Keratinocyte (primary cell): ENCODE measurements around the gene PRELID3B. TPM values are rescaled to one million over a fixed set of nuclear protein-coding genes. Genes with fewer than 3 reads are reported as not detected.

Source experiments
- DNase-seq: peaks from one replicate; pipeline ENCODE4 v3.0.0-alpha.2; 2011; ENCODE audit warnings: low read depth, missing footprints, low spot score
- FAIRE-seq: peaks from 2 replicates; lab custom pipeline; 2011; peaks lifted over from hg19 to GRCh38; lab: Jason Lieb, UNC
- H2AFZ ChIP-seq: 2 replicates; pipeline ENCODE4 v1.6.0; 2012; ENCODE audit warnings: low read length, control low read depth, inconsistent platforms; ENCODE audit not compliant: control insufficient read depth
- H3K27ac ChIP-seq: 2 replicates; pipeline ENCODE4 v1.5.1; 2011; ENCODE audit warnings: low read length; ENCODE audit not compliant: control insufficient read depth, insufficient read depth
- H3K27me3 ChIP-seq: 3 replicates; pipeline ENCODE4 v1.6.0; 2011; ENCODE audit warnings: low read length; ENCODE audit not compliant: control insufficient read depth, insufficient read depth; ENCODE audit errors: extremely low read depth
- H3K36me3 ChIP-seq, 2 experiments: 2 replicates in 1 of 2; 3 replicates in 1 of 2; pipeline ENCODE4 v1.5.1; 2011; ENCODE audit warnings: low read length in 2 of 2, mild to moderate bottlenecking in 1 of 2; ENCODE audit not compliant: control insufficient read depth in 2 of 2, insufficient read depth in 2 of 2; ENCODE audit errors: extremely low read depth in 1 of 2
- H3K4me1 ChIP-seq: 3 replicates; pipeline ENCODE4 v1.5.1; 2011; ENCODE audit warnings: low read length; ENCODE audit not compliant: control insufficient read depth, insufficient read depth; ENCODE audit errors: extremely low read depth
- H3K4me2 ChIP-seq: 3 replicates; pipeline ENCODE4 v1.6.0; 2011; ENCODE audit warnings: low read depth, low read length; ENCODE audit not compliant: control insufficient read depth, insufficient read depth; ENCODE audit errors: extremely low read depth
- H3K4me3 ChIP-seq, 3 experiments: fragments of 200-600 bp in 1 of 3; sonication (generic) in 1 of 3; 2 replicates in 2 of 3; 3 replicates in 1 of 3; pipeline ENCODE4 v1.5.1; 2011 to 2016; ENCODE audit warnings: low read length in 3 of 3, mild to moderate bottlenecking in 3 of 3, control low read depth in 2 of 3, inconsistent platforms in 1 of 3, low read depth in 1 of 3, mixed read lengths in 1 of 3, mixed run types in 1 of 3, moderate library complexity in 1 of 3; ENCODE audit not compliant: control insufficient read depth in 2 of 3, insufficient read depth in 2 of 3; ENCODE audit errors: extremely low read depth in 1 of 3
- H3K79me2 ChIP-seq: 2 replicates; pipeline ENCODE4 v1.6.0; 2012; ENCODE audit warnings: low read length; ENCODE audit not compliant: control insufficient read depth, insufficient read depth
- H3K9ac ChIP-seq: 3 replicates; pipeline ENCODE4 v1.6.0; 2011; ENCODE audit warnings: low read length; ENCODE audit not compliant: control insufficient read depth, insufficient read depth; ENCODE audit errors: extremely low read depth
- H3K9me1 ChIP-seq: 3 replicates; pipeline ENCODE4 v1.6.0; 2011; ENCODE audit warnings: low read length; ENCODE audit not compliant: control insufficient read depth, insufficient read depth; ENCODE audit errors: extremely low read depth
- H3K9me3 ChIP-seq: 2 replicates; pipeline ENCODE4 v1.5.1; 2012; ENCODE audit warnings: low read depth, low read length; ENCODE audit not compliant: control insufficient read depth
- H4K20me1 ChIP-seq: 3 replicates; pipeline ENCODE4 v1.6.0; 2011; ENCODE audit warnings: low read length; ENCODE audit not compliant: control insufficient read depth, insufficient read depth; ENCODE audit errors: extremely low read depth
- EZH2 ChIP-seq: IDR thresholded peaks from one replicate; pipeline ENCODE4 v1.6.1; 2012; ENCODE audit warnings: inconsistent platforms, mild to moderate bottlenecking, low read length, moderate library complexity
- dilution Hi-C: fragments of 300-500 bp; cut with MboI; formaldehyde crosslinking; loops from one replicate; pipeline ENCODE4 v1.7.0; 2020; ENCODE audit warnings: low sequenced_read_pairs; ENCODE audit not compliant: extremely low pct_ligation_motif_present
- polyA plus RNA-seq, 5 experiments: library from polyadenylated mRNA; depleted of rRNA in 3 of 5; stranded (reverse) in 3 of 5; stranded (forward) in 1 of 5; unstranded in 1 of 5; fragments of >200 nt; gene quantifications; 1 replicate in 1 of 5; 2 replicates in 3 of 5; 3 replicates in 1 of 5; pipeline versions ENCODE4 v1.2.1 to v1.2.3, GENCODE V29; 2011 to 2012; ENCODE audit warnings: missing spikeins in 2 of 5, low read depth in 1 of 5, low replicate concordance in 1 of 5
- TF ChIP-seq, protein P1 (sequence below), 3 experiments: IDR thresholded peaks in 1 of 3; conservative IDR thresholded peaks in 1 of 3; optimal IDR thresholded peaks in 1 of 3; 2 replicates in 2 of 3; 3 replicates in 1 of 3; pipeline versions ENCODE3 to v1.5.1; 2011; ENCODE audit warnings: low read length in 3 of 3, mild to moderate bottlenecking in 3 of 3, moderate library complexity in 2 of 3, control low read depth in 1 of 3, inconsistent platforms in 1 of 3; ENCODE audit not compliant: insufficient read depth in 2 of 3; ENCODE audit errors: extremely low read depth in 1 of 3

The PRELID3B gene
- polyA plus RNA-seq, 1 donor (not counting 4 experiments of a cell fraction or from before 2014, with no cell fraction given): 86.9 TPM

- Histone ChIP-seq H3K9ac (no peak overlapping the region), H3K27me3 (no peaks in the 10 kb centered on the region), H4K20me1 (peaks cover 3% of the 10 kb centered on the region), H3K9me3 (no peaks in the 10 kb centered on the region), H3K9me1 (no peaks in the 10 kb centered on the region), H3K4me2 (no peak overlapping the region), H2AFZ (no peak overlapping the region), H3K79me2 (peaks cover 50% of the 10 kb centered on the region), H3K4me3 (no peak overlapping the region), H3K36me3 (peaks cover 24 to 45% of the 10 kb centered on the region in 2 experiments), H3K4me1 (peaks cover 27% of the 10 kb centered on the region), H3K27ac (no peak overlapping the region)
- dilution Hi-C loops: no loop called here
- FAIRE-seq (no peak), DNase-seq (no peak)
- TF ChIP-seq EZH2: no peak
These were observed 17.5 kb downstream of the PRELID3B start for GRCh38 chr20:59025086-59025485.

DNA sequence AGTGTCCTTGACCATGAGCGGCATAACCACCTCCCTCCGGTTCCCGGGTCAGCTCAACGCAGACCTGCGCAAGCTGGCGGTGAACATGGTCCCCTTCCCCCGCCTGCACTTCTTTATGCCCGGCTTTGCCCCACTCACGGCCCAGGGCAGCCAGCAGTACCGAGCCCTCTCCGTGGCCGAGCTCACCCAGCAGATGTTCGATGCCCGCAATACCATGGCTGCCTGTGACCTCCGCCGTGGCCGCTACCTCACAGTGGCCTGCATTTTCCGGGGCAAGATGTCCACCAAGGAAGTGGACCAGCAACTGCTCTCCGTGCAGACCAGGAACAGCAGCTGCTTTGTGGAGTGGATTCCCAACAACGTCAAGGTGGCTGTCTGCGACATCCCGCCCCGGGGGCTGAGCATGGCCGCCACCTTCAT is 18.5 kb downstream of the PRELID3B start:
- DNase-seq: no peak
- Histone ChIP-seq H3K4me3 (no peak overlapping the region), H3K27me3 (no peaks in the 10 kb centered on the region), H3K9me3 (no peaks in the 10 kb centered on the region), H4K20me1 (peaks cover 3% of the 10 kb centered on the region), H2AFZ (no peak overlapping the region), H3K9me1 (no peaks in the 10 kb centered on the region), H3K27ac (no peak overlapping the region), H3K79me2 (peaks cover 40% of the 10 kb centered on the region), H3K36me3 (peaks cover 21 to 38% of the 10 kb centered on the region in 2 experiments), H3K4me1 (peaks cover 23% of the 10 kb centered on the region), H3K9ac (no peak overlapping the region), H3K4me2 (no peak overlapping the region)
- dilution Hi-C loops: no loop called here
- no peak for FAIRE-seq
- TF ChIP-seq EZH2: no peak
- TF ChIP-seq, protein P1, sequence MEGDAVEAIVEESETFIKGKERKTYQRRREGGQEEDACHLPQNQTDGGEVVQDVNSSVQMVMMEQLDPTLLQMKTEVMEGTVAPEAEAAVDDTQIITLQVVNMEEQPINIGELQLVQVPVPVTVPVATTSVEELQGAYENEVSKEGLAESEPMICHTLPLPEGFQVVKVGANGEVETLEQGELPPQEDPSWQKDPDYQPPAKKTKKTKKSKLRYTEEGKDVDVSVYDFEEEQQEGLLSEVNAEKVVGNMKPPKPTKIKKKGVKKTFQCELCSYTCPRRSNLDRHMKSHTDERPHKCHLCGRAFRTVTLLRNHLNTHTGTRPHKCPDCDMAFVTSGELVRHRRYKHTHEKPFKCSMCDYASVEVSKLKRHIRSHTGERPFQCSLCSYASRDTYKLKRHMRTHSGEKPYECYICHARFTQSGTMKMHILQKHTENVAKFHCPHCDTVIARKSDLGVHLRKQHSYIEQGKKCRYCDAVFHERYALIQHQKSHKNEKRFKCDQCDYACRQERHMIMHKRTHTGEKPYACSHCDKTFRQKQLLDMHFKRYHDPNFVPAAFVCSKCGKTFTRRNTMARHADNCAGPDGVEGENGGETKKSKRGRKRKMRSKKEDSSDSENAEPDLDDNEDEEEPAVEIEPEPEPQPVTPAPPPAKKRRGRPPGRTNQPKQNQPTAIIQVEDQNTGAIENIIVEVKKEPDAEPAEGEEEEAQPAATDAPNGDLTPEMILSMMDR (optimal IDR thresholded peaks at IDR 0.05 in 1 of 3, IDR thresholded peaks at IDR 0.05 in 1 of 3, conservative IDR thresholded peaks at IDR 0.05 in 1 of 3; ENCODE audit: extremely low read depth in 1 of 3, insufficient read depth in 2 of 3, low read length in 3 of 3): no peak

- Histone ChIP-seq H3K4me2 (no peak overlapping the region), H3K36me3 (peaks cover 21 to 34% of the 10 kb centered on the region in 2 experiments), H3K4me3 (no peak overlapping the region), H3K27ac (no peak overlapping the region), H3K27me3 (no peaks in the 10 kb centered on the region), H3K79me2 (peaks cover 35% of the 10 kb centered on the region), H3K9me1 (no peaks in the 10 kb centered on the region), H2AFZ (no peak overlapping the region), H3K9ac (no peak overlapping the region), H3K9me3 (no peaks in the 10 kb centered on the region), H3K4me1 (peaks cover 18% of the 10 kb centered on the region), H4K20me1 (no peaks in the 10 kb centered on the region)
- no peak for DNase-seq
- FAIRE-seq: no peak
- dilution Hi-C loops: no loop called here
- TF ChIP-seq, protein P1 (optimal IDR thresholded peaks at IDR 0.05 in 1 of 3, IDR thresholded peaks at IDR 0.05 in 1 of 3, conservative IDR thresholded peaks at IDR 0.05 in 1 of 3; ENCODE audit: extremely low read depth in 1 of 3, insufficient read depth in 2 of 3, low read length in 3 of 3): no peak
- no peak for TF ChIP-seq EZH2
These were observed 19.0 kb downstream of the PRELID3B start for GRCh38 chr20:59023616-59024015.
